GM03348 (cell line): ENCODE results near the gene PACS2.

ENCODE experiments used
- DNase-seq: peaks from one replicate; pipeline ENCODE4 v3.0.0; 2012; ENCODE audit warnings: low spot score

PACS2 gene

DNA sequence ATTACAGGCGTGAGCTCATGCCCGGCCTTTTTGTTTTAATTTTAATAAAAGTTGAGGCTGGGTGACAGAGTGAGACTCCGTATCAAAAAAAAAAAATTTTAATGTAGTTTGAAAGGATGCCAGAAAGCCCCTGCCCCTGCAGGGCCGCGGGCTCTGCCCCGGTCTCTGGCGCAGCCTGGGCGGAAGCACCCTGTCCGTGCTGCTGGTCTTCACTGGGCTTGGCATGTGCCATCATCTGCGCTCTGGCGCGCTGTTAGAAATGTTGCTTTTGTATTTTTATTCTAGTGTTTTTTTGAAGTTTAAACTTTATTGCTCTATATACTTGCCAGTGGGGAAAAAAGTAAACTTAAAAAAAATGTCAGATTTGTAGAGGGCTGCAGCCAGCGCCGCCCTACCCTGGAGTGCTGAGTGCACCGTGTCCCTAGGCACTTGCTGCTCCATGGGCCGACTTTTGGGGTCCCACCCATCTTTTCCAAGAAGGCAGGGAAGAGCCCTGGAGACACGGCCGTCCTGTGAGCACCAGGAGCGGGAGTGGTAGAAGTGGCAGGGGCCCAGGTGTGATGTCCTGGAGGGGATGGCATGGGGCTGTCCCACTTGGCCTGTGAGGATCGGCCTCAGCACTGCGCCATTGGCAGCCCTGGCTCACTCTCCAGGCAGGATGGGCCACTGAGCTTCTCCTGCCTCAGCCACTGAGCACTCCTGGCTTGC, 109.1 kb downstream of the PACS2 start:
- no peak for DNase-seq

GRCh38 chr14:105424861-105425260, 110.3 kb downstream of the PACS2 start:
- DNase-seq: no peak

- no peak for DNase-seq
Observed at GRCh38 chr14:105425823-105426247, 111.3 kb downstream of the PACS2 start.

GRCh38 chr14:105426416-105427130, 112.0 kb downstream of the PACS2 start:
- DNase-seq: no peak

DNA sequence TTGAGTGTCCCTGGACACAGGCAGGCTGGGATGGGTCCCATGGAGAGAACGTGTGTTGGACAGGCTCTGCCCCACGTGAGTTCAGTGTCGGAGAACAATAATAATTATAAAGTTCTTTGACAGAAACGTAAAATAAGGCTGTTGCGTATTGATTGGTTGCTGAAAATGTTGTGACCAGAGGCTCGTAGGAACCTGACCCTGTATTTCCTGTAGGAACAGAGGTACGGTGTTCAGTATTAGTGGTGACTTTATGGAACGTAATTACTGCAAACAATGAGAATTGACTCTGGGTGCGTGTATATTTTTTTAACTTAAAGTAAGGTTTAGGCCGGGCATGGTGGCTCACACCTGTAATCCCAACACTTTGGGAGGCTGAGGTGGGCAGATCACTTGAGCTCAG, 112.9 kb downstream of the PACS2 start:
- no peak for DNase-seq

DNA sequence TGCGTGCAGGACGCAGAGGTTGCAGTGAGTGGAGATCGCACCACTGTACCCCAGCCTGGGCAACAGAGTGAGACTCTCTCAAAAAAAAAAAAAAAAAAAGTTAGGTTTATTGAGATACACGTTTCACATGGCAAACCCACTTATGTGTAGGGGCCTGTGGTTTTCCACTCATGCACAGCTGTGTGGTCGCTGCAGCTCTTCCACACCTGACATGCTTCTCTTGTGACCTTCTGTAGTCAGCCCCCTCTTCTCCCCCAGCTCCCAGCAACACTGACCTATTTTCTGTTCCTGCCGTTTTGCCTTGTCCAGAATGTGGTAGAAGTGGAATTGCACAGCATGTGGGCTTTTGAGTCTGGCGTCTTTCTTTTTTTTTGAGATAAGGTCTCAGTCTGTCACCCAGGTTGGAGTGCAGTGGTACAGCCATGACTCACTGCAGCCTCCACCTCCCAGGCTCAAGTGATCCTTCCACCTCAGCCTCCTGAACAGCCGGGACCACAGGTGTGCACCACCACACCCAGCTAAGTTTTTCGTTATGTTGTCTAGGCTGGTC, 113.5 kb downstream of the PACS2 start:
- DNase-seq: no peak

DNA sequence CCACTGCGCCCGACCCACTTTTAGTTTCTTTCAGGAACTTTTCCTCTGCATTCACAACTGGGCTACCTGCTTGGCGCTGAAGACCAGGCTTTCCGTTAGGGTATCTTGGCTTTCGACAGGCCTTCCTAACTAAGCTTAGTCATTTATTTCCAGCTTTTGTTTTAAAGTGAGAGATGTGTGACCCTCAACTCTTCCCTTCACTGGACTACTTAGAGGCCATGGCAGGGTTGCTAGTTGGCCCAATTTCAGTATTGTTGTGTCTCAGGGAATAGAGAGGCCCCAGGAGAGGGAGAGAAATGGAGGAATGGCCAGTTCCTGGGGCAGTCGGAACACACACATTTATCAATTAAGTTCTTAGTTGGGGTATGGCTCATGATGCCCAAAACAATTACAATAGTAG, 115.5 kb downstream of the PACS2 start:
- DNase-seq: no peak

- peak; percentile 74 for DNase-seq
Observed at GRCh38 chr14:105430565-105430964, 116.0 kb downstream of the PACS2 start.

GRCh38 chr14:105431256-105431655, 116.7 kb downstream of the PACS2 start:
- DNase-seq: no peak

GRCh38 chr14:105432657-105433056, 118.1 kb downstream of the PACS2 start:
- no peak for DNase-seq

- DNase-seq: no peak
Observed at GRCh38 chr14:105433161-105433605, 118.6 kb downstream of the PACS2 start.

DNA sequence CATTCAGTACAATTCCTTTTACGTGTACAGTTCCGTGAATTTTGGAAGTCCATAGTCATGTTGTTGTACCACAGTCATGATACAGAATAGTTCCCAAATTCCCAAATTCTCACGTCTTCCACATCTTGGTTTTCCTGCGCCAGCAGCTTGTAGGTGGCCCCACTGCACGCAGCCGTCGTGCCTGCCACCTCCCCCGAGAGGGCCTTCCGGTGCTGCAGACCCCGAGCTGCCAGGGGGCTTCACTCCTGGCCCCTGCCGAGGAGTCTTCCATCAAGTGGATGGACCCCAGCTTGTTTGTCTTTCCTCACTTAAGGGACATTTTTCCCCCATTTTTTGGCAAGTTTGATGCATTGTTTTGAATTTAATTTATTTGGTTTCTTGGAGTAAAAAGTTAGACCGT, 121.9 kb downstream of the PACS2 start:
- DNase-seq: no peak

GRCh38 chr14:105436891-105437722, 122.6 kb downstream of the PACS2 start:
- DNase-seq: no peak

DNA sequence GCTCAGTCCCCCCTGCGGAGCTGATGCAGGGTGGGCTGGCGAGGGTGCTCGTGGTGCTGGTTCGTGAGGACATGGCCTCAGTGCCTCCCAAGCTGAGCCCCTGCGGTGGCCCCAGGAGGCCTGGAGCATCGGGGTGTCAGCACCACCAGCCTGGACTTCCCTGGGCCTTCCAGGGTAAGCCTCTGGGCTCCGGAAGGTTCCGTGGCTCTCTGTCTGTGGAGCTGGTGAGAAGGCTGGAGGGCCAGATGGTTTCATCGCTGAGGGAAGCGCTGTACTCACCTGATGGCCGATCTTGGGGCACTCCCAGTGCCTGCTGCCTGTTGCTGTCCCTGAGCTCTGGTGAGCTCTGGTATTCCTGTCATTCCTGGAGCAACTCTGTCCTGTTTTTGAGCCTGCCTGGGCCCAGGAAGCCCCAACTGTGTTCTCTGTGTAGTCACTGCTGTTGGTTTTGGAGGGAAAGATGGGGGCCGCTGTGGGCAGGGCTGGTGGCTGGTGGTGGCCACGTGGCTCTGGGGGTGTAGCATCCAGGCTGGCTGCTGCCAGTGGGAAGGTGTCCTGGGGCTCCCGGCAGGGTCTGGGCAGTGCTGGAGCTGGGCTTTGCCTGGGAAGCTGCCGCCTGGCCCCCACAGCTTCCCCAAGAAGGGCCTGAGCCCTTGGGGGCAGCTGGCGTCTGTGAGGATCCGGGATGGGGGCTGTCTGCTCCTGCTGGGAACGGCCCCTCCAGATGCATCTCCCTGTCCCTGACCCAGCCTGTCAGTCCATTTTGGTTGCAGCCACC, 123.4 kb downstream of the PACS2 start:
- no peak for DNase-seq

DNA sequence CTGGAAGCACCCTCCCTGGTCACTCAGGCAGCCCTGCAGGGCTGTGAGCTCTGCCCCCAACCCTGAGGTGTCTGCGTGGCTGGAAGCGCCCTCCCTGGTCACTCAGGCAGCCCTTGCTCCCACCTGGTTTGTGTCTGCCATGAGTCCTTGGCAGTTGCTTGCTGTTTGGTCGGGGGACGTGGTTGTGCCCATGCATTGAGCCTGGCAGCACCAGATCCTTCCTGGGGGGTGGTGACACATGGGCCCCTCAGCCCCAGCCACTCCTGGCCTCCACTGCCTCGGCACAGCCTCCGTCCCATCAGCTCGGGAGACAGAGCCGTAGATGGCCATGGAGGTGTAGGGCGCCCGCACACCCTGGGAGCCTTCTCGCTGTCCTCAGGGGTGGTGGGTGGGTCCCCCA, 124.6 kb downstream of the PACS2 start:
- no peak for DNase-seq

DNA sequence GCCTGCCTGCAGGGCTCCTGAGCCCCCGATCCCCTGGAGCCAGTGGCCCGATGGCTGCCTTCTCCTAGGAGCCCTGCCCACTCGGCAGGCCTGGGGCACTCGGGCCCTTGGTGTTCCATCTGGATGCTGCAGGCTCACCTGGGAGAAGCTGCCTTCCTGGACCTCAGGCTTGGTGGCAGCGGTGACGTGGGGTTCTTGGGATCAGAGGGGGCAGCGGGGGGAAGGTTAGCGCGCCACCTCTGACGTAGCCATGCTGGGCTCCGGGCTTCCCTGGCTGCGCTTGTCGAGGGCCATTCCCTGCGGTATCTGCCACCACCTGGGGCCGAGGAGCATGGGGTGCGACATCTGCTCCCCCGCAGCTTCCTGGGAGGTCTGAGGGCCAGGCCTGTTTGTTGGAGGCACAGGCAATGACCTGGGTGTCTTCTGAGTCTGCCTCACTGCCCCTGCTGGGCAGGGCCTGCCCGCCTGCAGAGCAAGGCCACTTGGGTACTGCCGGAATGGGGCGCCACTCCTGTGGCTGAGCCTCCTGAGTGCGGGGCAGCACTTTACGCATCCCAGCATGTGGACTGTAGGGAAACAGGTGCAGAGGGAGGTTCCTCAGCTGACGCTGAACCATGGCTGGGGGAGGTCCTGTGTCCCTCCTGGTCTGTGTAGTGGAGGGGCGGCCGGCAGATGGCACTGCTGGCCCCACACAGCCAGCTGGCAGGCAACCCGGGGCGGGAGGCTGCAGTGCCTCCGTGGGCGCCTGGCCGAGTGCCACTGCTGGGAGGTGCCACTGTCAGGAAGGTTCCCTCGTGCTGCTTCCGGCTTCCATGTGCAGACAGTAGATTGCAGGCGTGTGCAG, 125.4 kb downstream of the PACS2 start:
- peak; percentile 57 for DNase-seq

- DNase-seq: no peak
Observed at GRCh38 chr14:105440554-105440900, 126.0 kb downstream of the PACS2 start.

DNA sequence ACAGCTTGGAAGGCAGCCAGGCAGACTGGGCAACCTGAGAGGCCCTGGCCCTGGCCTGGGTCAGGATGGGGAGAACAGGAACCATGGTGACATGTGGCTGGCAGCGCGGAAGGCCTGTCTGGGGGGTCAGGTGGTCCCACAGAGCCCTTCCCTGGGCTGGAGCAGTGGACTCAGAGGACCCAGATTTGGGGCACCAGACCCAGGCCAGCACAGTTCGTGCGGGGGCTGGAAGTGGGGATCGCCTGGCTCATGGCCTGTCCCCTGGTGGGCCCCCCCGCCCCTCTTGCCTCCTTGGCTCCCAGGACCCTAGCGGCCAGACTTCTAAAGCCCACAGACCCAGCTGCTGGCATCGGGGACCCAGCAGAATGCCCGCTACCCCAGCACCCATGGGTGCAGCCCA, 126.4 kb downstream of the PACS2 start:
- DNase-seq: no peak

- DNase-seq: no peak
Observed at GRCh38 chr14:105442125-105442524, 127.6 kb downstream of the PACS2 start.

DNA sequence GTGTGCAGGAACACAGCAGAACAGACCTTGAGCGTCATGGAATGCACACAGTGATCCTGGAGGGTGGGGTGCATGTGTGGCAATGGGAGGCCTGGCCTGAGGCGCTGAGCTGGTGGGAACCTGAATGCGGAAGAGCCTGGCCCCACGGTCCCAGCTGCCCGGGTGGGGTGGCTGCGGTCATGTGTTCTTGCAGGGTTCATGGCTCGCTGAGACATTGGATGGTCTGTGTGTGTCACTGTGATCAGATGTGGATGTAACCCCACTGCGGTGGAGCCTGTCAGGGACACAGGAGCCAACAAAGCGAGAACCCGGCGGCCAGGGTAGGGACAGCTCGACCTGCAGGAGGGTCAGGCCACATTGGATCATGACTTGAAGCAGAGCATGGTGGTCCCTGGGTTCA, 128.3 kb downstream of the PACS2 start:
- no peak for DNase-seq

DNA sequence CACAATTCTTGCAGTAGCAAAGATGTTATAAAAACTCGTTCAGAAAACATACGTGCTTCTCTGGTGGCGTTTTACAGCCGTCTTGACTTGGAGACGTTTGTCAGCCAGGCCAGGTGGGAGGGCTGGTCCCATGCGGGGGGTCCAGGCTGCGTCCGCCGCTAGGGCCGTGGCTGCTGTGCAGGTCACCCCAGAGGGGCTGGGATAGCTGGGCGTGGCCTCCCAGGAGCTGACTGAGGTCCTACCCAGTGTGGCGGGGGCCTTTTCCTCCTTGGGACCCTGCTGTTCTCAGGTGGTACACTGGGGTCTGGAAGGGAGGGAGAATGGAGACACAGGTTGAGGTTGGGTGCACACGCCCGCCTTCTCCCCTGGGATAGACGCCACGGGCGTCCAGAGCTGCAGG, 130.3 kb downstream of the PACS2 start:
- no peak for DNase-seq
